Lung (tissue), 12 donors: ENCODE results near the gene DDIT4. TPM values are rescaled to one million over a fixed set of nuclear protein-coding genes. Genes with fewer than 3 reads are reported as not detected.
"Not testable (repeated sequence)": the region's sequence is repeated elsewhere in the genome, so short reads cannot be mapped to it uniquely, and the experiment has no call there.

Experiments
- ATAC-seq: fragments of 200-7000 bp; cut with Tn5 transposase; one replicate; pipeline ENCODE4 v1.9.1; 2020; ENCODE audit warnings: moderate number of reproducible peaks; ENCODE audit not compliant: insufficient read depth, low FRiP score
- DNase-seq, 3 donors: peaks; one replicate each; pipeline ENCODE4 v3.0.0-alpha.2; 2013 to 2017
- H3K27ac ChIP-seq, 2 donors: one replicate each; pipeline ENCODE4 v1.5.1; 2013; ENCODE audit warnings: mild to moderate bottlenecking in 2 of 2, moderate library complexity in 2 of 2, control low read depth in 1 of 2, inconsistent platforms in 1 of 2, low read depth in 1 of 2, low read length in 1 of 2
- H3K27me3 ChIP-seq, 3 donors: one replicate each; pipeline ENCODE4 v1.5.1; 2013; ENCODE audit warnings: low read length in 2 of 3; ENCODE audit not compliant: control insufficient read depth in 3 of 3, insufficient read depth in 3 of 3
- H3K36me3 ChIP-seq, 4 donors: one replicate each; pipeline ENCODE4 v1.5.1; 2013; ENCODE audit warnings: low read length in 4 of 4, mild to moderate bottlenecking in 1 of 4, moderate library complexity in 1 of 4; ENCODE audit not compliant: control insufficient read depth in 4 of 4, insufficient read depth in 4 of 4
- H3K4me1 ChIP-seq, 5 donors: one replicate each; pipeline ENCODE4 v1.5.1; 2013; ENCODE audit warnings: low read length in 5 of 5, mild to moderate bottlenecking in 2 of 5, moderate library complexity in 1 of 5; ENCODE audit not compliant: control insufficient read depth in 5 of 5, insufficient read depth in 5 of 5
- H3K4me3 ChIP-seq: one replicate; pipeline ENCODE4 v1.5.1; 2013; ENCODE audit warnings: mild to moderate bottlenecking, control low read depth, moderate library complexity
- H3K9ac ChIP-seq, 2 donors: one replicate each; pipeline ENCODE4 v1.5.1; 2013; ENCODE audit warnings: low read length in 2 of 2, control low read depth in 1 of 2; ENCODE audit not compliant: insufficient read depth in 1 of 2
- H3K9me3 ChIP-seq, 4 donors: one replicate each; pipeline ENCODE4 v1.5.1; 2013; ENCODE audit warnings: low read length in 3 of 4, mild to moderate bottlenecking in 1 of 4, moderate library complexity in 1 of 4; ENCODE audit not compliant: control insufficient read depth in 4 of 4, insufficient read depth in 3 of 4
- WGBS, 2 donors: extraction: QIAGEN DNeasy Blood & Tissue Kit; methylation state at CpG; one replicate each; pipeline ENCODE4 v1.1.7; 2013; 5-methylcytosine and 5-hydroxymethylcytosine counted together
- polyA plus RNA-seq, 2 donors: library from polyadenylated mRNA; stranded (reverse); fragments of 200-250 nt; gene quantifications; one replicate each; pipeline ENCODE4 v1.2.1, GENCODE V29; 2013
- total RNA-seq, 2 donors: library from RNA; depleted of rRNA in 1 of 2; stranded (reverse); fragments of >200 nt in 1 of 2; gene quantifications; one replicate each; pipeline ENCODE4 v1.2.1, GENCODE V29; 2014 to 2021
- TF ChIP-seq, protein P1 (sequence below): IDR thresholded peaks from 2 replicates; pipeline ENCODE4 v1.5.1; 2012; ENCODE audit warnings: mild to moderate bottlenecking; ENCODE audit errors: control extremely low read depth, extremely low read depth
- donor health status: control.
- donor health status: control.
- donor health status: Bipolar disorder and iron deficiency.
- donor health status: healthy.
- donor health status: DM: yes; HTN: yes; CAD: no.

DDIT4 gene
- total and polyA plus RNA-seq, 4 donors: 55.3 to 190 (median 171) TPM

GRCh38 chr10:72292223-72292691 is 18.5 kb downstream of the DDIT4 start:
- Histone ChIP-seq H3K4me3 (no peak overlapping the region), H3K27ac (no peak overlapping the region), H3K27me3 (no peaks in the 10 kb centered on the region), H3K9ac (no peak overlapping the region), H3K9me3 (no peaks in the 10 kb centered on the region), H3K36me3 (no peaks in the 10 kb centered on the region), H3K4me1 (peaks cover 0 to 3% (median 0%) of the 10 kb centered on the region in 5 donors)
- WGBS, 2 donors: 72 to 83% methylated on average over 6 of the region's 6 CpGs
- TF ChIP-seq, protein P1, sequence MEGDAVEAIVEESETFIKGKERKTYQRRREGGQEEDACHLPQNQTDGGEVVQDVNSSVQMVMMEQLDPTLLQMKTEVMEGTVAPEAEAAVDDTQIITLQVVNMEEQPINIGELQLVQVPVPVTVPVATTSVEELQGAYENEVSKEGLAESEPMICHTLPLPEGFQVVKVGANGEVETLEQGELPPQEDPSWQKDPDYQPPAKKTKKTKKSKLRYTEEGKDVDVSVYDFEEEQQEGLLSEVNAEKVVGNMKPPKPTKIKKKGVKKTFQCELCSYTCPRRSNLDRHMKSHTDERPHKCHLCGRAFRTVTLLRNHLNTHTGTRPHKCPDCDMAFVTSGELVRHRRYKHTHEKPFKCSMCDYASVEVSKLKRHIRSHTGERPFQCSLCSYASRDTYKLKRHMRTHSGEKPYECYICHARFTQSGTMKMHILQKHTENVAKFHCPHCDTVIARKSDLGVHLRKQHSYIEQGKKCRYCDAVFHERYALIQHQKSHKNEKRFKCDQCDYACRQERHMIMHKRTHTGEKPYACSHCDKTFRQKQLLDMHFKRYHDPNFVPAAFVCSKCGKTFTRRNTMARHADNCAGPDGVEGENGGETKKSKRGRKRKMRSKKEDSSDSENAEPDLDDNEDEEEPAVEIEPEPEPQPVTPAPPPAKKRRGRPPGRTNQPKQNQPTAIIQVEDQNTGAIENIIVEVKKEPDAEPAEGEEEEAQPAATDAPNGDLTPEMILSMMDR: no peak
- DNase-seq: no peak
- ATAC-seq: no peak

- 86 to 91% methylated on average over 8 of the region's 8 CpGs for WGBS, 2 donors
- Histone ChIP-seq H3K4me1 (peaks cover 0 to 14% (median 3%) of the 10 kb centered on the region in 5 donors), H3K27ac (peak overlapping the region in 1 of 2 donors; percentile 25), H3K9ac (no peak overlapping the region), H3K36me3 (no peaks in the 10 kb centered on the region), H3K4me3 (no peak overlapping the region), H3K9me3 (no peaks in the 10 kb centered on the region), H3K27me3 (no peaks in the 10 kb centered on the region)
- no peak for DNase-seq
- TF ChIP-seq, protein P1: no peak
- no peak for ATAC-seq
Observed at GRCh38 chr10:72295330-72295910, 21.7 kb downstream of the DDIT4 start.

- 57 to 68% methylated on average over 18 to 19 of the region's 19 CpGs for WGBS, 2 donors
- H3K27ac ChIP-seq: peak overlapping the region; percentile 69 to 95
- not testable (repeated sequence) for H3K9me3 ChIP-seq, H3K27me3 ChIP-seq, ATAC-seq, H3K4me3 ChIP-seq, H3K36me3 ChIP-seq, DNase-seq
- H3K4me1 ChIP-seq: peaks cover 0 to 14% (median 3%) of the 10 kb centered on the region in 5 donors
- H3K9ac ChIP-seq: peak overlapping the region in 1 of 2 donors; percentile 77
Observed at GRCh38 chr10:72296829-72297280, 23.1 kb downstream of the DDIT4 start.

DNA sequence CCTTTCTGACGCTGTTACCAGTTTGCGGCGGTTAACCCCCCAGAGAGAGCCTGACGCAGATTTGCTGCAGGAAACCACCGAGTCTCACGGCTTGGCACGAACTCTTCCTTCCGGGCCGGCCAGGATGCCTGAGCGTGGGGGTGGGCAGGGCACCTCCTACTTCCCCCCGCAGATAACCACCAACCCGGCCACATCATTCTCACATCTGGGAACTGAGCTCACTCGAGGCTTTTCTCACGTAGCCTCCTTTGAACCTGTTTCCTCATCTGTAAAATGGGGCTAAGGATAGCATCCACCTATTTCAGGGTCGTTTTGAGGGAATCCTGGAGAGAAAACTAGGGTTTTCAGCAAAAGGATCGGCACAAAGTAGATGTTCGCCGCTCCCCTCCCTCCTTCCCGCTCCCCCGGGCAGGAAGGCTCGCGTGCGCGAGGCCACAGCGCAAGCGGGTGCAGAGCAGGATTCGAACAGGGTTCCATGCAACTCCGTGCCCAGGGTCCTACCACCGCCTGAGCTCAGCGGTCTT is 23.6 kb downstream of the DDIT4 start:
- ATAC-seq (peak; percentile 74), DNase-seq (peak; percentile 68 to 76 (median 73))
- TF ChIP-seq, protein P1: no peak
- peak overlapping the region; percentile 77 for H3K9ac ChIP-seq
- peaks cover 0 to 14% (median 3%) of the 10 kb centered on the region in 5 donors for H3K4me1 ChIP-seq
- 4 to 5% methylated on average over 30 of the region's 30 CpGs for WGBS, 2 donors
- no peaks in the 10 kb centered on the region for H3K9me3 ChIP-seq
- H3K4me3 ChIP-seq: peak overlapping the region; percentile 48
- H3K27ac ChIP-seq: peak overlapping the region; percentile 69 to 95
- H3K27me3 ChIP-seq: no peaks in the 10 kb centered on the region
- H3K36me3 ChIP-seq: no peaks in the 10 kb centered on the region
